Nephron (organoid): ENCODE measurements around the gene PTPRN2.

Experiments used
- H3K27ac Mint-ChIP-seq, 3 experiments: 2 replicates each; pipeline ENCODE4 v1.8.0; 2020; ENCODE audit warnings: mixed read lengths in 3 of 3, mild to moderate bottlenecking in 2 of 3, moderate library complexity in 1 of 3
- H3K27me3 Mint-ChIP-seq: 2 replicates; pipeline ENCODE4 v1.8.0; 2021; ENCODE audit warnings: low read depth, mild to moderate bottlenecking, moderate library complexity, mixed read lengths
- H3K36me3 Mint-ChIP-seq: 2 replicates; pipeline ENCODE4 v1.8.0; 2020; ENCODE audit warnings: low read depth, mixed read lengths
- H3K4me1 Mint-ChIP-seq: 2 replicates; pipeline ENCODE4 v1.8.0; 2020; ENCODE audit warnings: mixed read lengths
- H3K4me3 Mint-ChIP-seq, 3 experiments: 2 replicates each; pipeline ENCODE4 v1.8.0; 2020; ENCODE audit warnings: mild to moderate bottlenecking in 3 of 3, mixed read lengths in 3 of 3, moderate library complexity in 2 of 3
- H3K9me3 Mint-ChIP-seq: 2 replicates; pipeline ENCODE4 v1.8.0; 2020; ENCODE audit warnings: mixed read lengths
- CTCF ChIP-seq, 3 experiments: fragments of 200-600 bp; sonication (generic); IDR thresholded peaks; one replicate each; pipeline ENCODE4 v1.5.0; 2021; ENCODE audit warnings: antibody characterized with exemption in 3 of 3; ENCODE audit not compliant: unreplicated experiment in 3 of 3

The PTPRN2 gene

DNA sequence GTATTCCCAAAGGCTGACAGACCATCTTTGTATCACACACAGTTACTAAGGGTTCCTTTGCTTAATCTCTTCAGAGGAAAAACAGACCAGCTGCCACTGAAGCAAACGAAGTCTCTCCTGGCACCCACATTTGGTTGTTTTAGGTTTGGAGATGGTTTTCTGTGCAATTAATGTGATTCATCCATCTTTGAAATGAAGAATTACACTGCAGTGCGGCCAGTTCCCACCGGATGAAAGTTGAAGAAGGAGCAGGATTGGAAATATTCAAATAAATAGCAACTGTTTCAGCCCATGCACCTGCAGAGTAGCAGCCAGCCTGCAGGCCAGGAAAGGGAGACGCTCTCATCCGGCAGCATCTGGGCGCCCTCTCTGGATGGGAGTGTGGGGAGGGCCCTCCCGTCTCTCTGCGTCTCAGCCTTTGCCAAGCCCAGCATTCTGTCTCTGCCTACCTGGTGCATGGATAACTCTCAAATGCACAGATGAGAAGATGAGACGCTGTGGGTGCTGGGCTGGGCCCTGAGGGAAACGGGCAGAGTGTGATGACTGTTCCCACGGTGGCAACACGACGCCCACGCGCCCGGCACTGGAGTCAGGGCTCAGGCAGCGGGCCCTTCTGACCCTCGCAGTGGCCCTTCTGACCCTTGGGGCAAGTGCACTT is 214.0 kb downstream of the PTPRN2 start:
- H3K9me3 Mint-ChIP-seq: peaks cover 3% of the 10 kb centered on the region
- no peaks in the 10 kb centered on the region for H3K36me3 Mint-ChIP-seq
- no peak overlapping the region for H3K27ac Mint-ChIP-seq
- peaks cover 40% of the 10 kb centered on the region for H3K27me3 Mint-ChIP-seq
- no peak overlapping the region for H3K4me3 Mint-ChIP-seq
- H3K4me1 Mint-ChIP-seq: no peaks in the 10 kb centered on the region
- TF ChIP-seq CTCF (IDR thresholded peaks at IDR 0.05; ENCODE audit: unreplicated experiment in 3 of 3): no peak

DNA sequence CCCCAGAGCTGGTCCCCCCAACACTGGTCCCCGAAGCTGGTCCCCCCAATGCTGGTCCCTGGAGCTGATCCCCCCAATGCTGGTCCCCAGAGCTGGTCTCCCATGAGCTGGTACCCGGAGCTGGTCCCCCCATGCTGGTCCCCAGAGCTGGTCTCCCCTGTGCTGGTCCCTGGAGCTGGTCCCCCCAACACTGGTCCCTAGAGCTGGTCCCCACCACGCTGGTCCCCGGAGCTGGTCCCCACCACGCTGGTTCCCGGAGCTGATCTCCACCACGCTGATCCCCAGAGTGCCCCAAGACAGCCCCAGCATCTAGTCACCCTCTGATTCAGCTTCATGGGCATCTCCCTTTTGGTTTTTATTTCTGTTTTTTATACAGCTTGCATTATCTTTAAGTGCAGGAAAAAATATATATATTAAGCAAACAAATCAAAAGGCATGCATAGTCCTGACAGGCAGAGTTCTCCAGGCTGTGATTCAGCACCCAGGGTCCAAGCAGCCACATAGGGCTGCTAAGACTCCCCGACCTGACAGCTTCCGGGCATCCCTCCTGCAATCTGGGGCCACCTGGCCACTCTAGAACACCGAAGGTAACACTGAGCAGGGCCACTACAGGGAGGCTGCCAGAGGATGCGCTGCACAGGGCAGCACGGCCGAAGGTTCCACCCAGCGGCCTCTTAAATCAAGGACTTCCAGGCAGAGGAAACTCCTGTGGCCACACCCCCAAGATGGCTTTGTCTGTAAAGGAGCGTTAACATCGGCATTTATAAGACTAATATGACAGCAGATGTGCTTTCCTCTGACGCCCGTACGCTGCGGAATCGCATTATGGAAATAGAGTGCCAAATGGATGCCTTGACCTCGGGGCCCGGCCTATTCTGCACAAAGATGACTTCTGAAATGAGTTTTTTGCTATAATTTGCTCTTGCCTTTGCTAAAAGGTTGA is 215.0 kb downstream of the PTPRN2 start:
- Mint-ChIP-seq H3K27me3 (peaks cover 43% of the 10 kb centered on the region), H3K36me3 (no peaks in the 10 kb centered on the region), H3K4me3 (no peak overlapping the region), H3K27ac (no peak overlapping the region), H3K9me3 (peaks cover 3% of the 10 kb centered on the region), H3K4me1 (no peaks in the 10 kb centered on the region)
- no peak for TF ChIP-seq CTCF (IDR thresholded peaks at IDR 0.05; ENCODE audit: unreplicated experiment in 3 of 3)

GRCh38 chr7:158371856-158372255 is 215.8 kb downstream of the PTPRN2 start:
- Mint-ChIP-seq H3K4me1 (no peaks in the 10 kb centered on the region), H3K4me3 (no peak overlapping the region), H3K36me3 (no peaks in the 10 kb centered on the region), H3K9me3 (peaks cover 3% of the 10 kb centered on the region), H3K27me3 (peaks cover 39% of the 10 kb centered on the region), H3K27ac (no peak overlapping the region)
- TF ChIP-seq CTCF (IDR thresholded peaks at IDR 0.05; ENCODE audit: unreplicated experiment in 3 of 3): no peak

DNA sequence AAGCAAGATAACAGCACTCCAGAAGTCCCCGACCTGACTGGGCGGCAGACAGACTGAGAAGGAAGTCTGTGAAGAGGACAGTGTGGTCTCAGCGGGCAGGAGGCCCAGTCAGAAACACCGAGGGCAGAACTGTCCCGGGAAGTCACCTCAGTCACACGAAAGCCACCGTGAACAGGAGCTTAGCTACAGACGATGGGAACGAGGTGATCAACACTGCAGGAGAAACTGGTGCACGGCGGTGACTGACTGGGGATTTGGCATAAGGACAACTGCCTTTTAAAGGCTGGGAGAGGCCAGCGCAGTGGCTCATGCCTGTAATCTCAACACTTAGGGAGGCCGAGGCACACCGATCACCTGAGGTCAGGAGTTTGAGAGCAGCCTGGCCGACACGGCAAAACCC is 217.8 kb downstream of the PTPRN2 start:
- no peak for TF ChIP-seq CTCF (IDR thresholded peaks at IDR 0.05; ENCODE audit: unreplicated experiment in 3 of 3)
- peaks cover 36% of the 10 kb centered on the region for H3K27me3 Mint-ChIP-seq
- H3K27ac Mint-ChIP-seq: no peak overlapping the region
- no peaks in the 10 kb centered on the region for H3K4me1 Mint-ChIP-seq
- H3K9me3 Mint-ChIP-seq: peaks cover 3% of the 10 kb centered on the region
- H3K4me3 Mint-ChIP-seq: no peak overlapping the region
- no peaks in the 10 kb centered on the region for H3K36me3 Mint-ChIP-seq

DNA sequence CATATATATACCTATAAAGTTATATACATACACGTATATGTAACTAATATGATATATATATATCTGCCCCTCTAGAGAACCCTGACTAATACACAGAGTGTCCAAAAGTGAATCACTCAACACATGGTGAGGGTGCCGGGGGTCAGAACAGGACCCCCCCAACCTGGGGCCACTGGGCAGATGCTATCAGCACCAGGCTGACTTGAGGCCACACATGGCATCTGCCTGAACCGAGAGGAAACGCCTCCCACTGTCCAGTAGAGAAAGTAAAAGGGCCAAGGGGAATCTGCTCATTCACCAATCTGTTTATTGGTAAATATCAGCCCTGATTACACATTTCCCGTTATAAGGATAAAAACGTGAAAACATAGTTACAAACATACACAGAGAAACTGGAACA is 218.3 kb downstream of the PTPRN2 start:
- Mint-ChIP-seq H3K9me3 (peaks cover 2% of the 10 kb centered on the region), H3K27me3 (peaks cover 36% of the 10 kb centered on the region), H3K36me3 (no peaks in the 10 kb centered on the region), H3K4me1 (no peaks in the 10 kb centered on the region), H3K27ac (no peak overlapping the region), H3K4me3 (no peak overlapping the region)
- TF ChIP-seq CTCF (IDR thresholded peaks at IDR 0.05; ENCODE audit: unreplicated experiment in 3 of 3): no peak
